ENCODE data around the gene MYL7.

Gene MYL7

DNA sequence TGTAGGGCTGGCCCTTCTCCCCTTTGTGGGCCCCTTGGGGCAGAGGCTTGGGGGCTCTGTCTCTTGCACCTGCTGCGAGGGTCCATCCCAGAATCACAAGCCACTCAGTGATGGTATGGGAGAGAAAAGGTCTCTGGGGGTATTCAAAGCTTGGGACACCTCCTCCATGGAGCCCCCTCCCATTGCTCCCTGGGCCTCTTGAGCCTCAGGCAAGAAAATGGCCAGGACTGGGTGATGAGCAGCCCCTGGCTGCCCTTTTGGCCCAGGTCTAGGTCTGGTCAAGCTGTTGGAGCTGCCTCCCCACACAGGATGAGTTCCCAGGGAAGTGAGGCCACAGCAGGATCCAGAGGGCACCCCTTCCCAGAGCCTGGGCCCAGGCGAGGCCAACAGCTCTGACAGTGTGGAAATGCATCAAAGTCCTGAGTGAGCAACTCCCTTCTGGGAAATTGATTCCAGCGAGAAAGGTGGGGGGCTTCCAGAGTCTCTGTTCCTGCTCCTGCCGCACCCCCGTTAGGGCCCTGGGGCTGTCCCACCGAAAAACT lies 3.4 kb upstream of the MYL7 start:
- Histone ChIP-seq H3K9ac (ENCODE audit: low read depth, low read length) (no peak overlapping the region), H3K27me3 (ENCODE audit: insufficient read depth, low read length, poor library complexity) (no peaks in the 10 kb centered on the region), H3K79me2 (ENCODE audit: insufficient read depth, low read length) (no peaks in the 10 kb centered on the region), H3K9me3 (ENCODE audit: insufficient read depth, low read length, severe bottlenecking) (no peaks in the 10 kb centered on the region), H4K20me1 (ENCODE audit: insufficient read depth, low read length) (no peaks in the 10 kb centered on the region), H3K4me2 (ENCODE audit: insufficient read depth, low read length) (no peak overlapping the region), H3K4me3 (ENCODE audit: low read depth in 1 of 2, low read length in 2 of 2) (no peak overlapping the region), H2AFZ (ENCODE audit: low read depth, low read length) (no peak overlapping the region), H3K4me1 (ENCODE audit: insufficient read depth, low read length) (no peaks in the 10 kb centered on the region), H3K27ac (ENCODE audit: low read length) (no peak overlapping the region), H3K36me3 (ENCODE audit: insufficient read depth, low read length) (no peaks in the 10 kb centered on the region)
- TF ChIP-seq, protein P1, sequence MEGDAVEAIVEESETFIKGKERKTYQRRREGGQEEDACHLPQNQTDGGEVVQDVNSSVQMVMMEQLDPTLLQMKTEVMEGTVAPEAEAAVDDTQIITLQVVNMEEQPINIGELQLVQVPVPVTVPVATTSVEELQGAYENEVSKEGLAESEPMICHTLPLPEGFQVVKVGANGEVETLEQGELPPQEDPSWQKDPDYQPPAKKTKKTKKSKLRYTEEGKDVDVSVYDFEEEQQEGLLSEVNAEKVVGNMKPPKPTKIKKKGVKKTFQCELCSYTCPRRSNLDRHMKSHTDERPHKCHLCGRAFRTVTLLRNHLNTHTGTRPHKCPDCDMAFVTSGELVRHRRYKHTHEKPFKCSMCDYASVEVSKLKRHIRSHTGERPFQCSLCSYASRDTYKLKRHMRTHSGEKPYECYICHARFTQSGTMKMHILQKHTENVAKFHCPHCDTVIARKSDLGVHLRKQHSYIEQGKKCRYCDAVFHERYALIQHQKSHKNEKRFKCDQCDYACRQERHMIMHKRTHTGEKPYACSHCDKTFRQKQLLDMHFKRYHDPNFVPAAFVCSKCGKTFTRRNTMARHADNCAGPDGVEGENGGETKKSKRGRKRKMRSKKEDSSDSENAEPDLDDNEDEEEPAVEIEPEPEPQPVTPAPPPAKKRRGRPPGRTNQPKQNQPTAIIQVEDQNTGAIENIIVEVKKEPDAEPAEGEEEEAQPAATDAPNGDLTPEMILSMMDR (IDR thresholded peaks at IDR 0.05; ENCODE audit: borderline replicate concordance, extremely low read depth, low read length, poor library complexity, severe bottlenecking): no peak
- TF ChIP-seq EZH2 (IDR thresholded peaks at IDR 0.05; ENCODE audit: borderline replicate concordance, low read depth, low read length, severe bottlenecking): no peak
- DNase-seq: no peak
- ATAC-seq (ENCODE audit: insufficient read depth, low read depth): no peak

DNA sequence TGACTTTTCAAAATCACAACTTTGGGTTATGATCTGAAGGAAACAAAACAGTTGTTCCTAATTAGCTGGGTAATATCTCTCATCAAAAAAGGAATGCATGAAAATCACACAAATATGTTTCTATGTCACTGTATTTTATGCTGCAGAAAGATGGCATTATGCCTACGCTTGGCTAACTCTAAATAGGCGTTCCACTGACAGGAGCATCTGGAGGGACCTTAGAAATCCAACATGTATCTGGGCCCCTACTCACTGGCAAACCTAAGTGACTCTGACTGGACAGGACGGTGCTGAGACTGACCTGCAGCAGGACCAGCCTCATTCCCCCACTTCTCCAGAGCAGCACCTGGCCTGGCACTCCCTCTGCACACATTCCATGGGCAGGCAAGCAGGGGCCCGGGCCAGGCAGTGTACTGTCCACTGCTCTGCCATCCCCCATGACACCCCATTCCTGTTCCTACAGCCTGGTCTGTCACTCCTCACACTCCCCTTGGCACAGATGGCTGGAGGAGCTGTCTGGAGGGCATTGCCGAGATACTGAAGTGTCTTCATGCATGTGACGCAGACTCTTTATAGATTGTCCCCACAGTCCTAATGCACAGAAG lies 2.6 kb upstream of the MYL7 start:
- no peaks in the 10 kb centered on the region for H3K79me2 ChIP-seq (ENCODE audit: insufficient read depth, low read length)
- TF ChIP-seq, protein P1 (IDR thresholded peaks at IDR 0.05; ENCODE audit: borderline replicate concordance, extremely low read depth, low read length, poor library complexity, severe bottlenecking): no peak
- no peak for TF ChIP-seq EZH2 (IDR thresholded peaks at IDR 0.05; ENCODE audit: borderline replicate concordance, low read depth, low read length, severe bottlenecking)
- no peaks in the 10 kb centered on the region for H3K36me3 ChIP-seq (ENCODE audit: insufficient read depth, low read length)
- H4K20me1 ChIP-seq (ENCODE audit: insufficient read depth, low read length): no peaks in the 10 kb centered on the region
- DNase-seq (no peak), ATAC-seq (ENCODE audit: insufficient read depth, low read depth) (no peak)
- H3K27me3 ChIP-seq (ENCODE audit: insufficient read depth, low read length, poor library complexity): no peaks in the 10 kb centered on the region
- no peak overlapping the region for H3K4me3 ChIP-seq (ENCODE audit: low read depth in 1 of 2, low read length in 2 of 2)
- H2AFZ ChIP-seq (ENCODE audit: low read depth, low read length): no peak overlapping the region
- H3K4me1 ChIP-seq (ENCODE audit: insufficient read depth, low read length): no peaks in the 10 kb centered on the region
- no peak overlapping the region for H3K4me2 ChIP-seq (ENCODE audit: insufficient read depth, low read length)
- no peak overlapping the region for H3K9ac ChIP-seq (ENCODE audit: low read depth, low read length)
- no peaks in the 10 kb centered on the region for H3K9me3 ChIP-seq (ENCODE audit: insufficient read depth, low read length, severe bottlenecking)
- H3K27ac ChIP-seq (ENCODE audit: low read length): no peak overlapping the region

DNA sequence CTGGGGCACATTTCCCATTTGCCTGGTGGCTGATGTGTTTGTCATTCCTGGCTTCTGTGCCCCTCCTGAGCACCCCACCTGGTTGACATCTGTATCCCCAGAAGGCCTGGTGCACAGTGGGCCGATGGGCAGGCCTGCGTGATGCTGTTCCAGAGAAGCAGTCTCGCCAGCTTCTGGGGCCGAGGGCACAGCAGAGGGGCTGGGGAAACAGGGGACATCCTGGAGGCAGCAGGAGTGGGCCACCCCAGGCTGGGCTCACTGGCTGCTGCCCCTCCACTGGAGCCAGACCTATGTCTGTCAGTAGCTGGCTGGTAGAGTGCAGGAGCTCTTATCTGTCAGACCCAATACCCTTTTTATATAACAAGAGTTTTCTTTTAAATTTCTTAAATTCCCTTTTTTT lies 896 bp upstream of the MYL7 start:
- no peaks in the 10 kb centered on the region for H3K79me2 ChIP-seq (ENCODE audit: insufficient read depth, low read length)
- H3K9me3 ChIP-seq (ENCODE audit: insufficient read depth, low read length, severe bottlenecking): no peaks in the 10 kb centered on the region
- ATAC-seq (ENCODE audit: insufficient read depth, low read depth) (0 out of 3 replicates have a peak, but pooled peaks have one; percentile 28), DNase-seq (no peak)
- H3K27ac ChIP-seq (ENCODE audit: low read length): no peak overlapping the region
- H3K27me3 ChIP-seq (ENCODE audit: insufficient read depth, low read length, poor library complexity): no peaks in the 10 kb centered on the region
- no peak overlapping the region for H3K4me2 ChIP-seq (ENCODE audit: insufficient read depth, low read length)
- no peak overlapping the region for H3K9ac ChIP-seq (ENCODE audit: low read depth, low read length)
- TF ChIP-seq EZH2 (IDR thresholded peaks at IDR 0.05; ENCODE audit: borderline replicate concordance, low read depth, low read length, severe bottlenecking): no peak
- TF ChIP-seq, protein P1 (IDR thresholded peaks at IDR 0.05; ENCODE audit: borderline replicate concordance, extremely low read depth, low read length, poor library complexity, severe bottlenecking): no peak
- no peaks in the 10 kb centered on the region for H4K20me1 ChIP-seq (ENCODE audit: insufficient read depth, low read length)
- H3K4me3 ChIP-seq (ENCODE audit: low read depth in 1 of 2, low read length in 2 of 2): no peak overlapping the region
- H3K4me1 ChIP-seq (ENCODE audit: insufficient read depth, low read length): no peaks in the 10 kb centered on the region
- no peaks in the 10 kb centered on the region for H3K36me3 ChIP-seq (ENCODE audit: insufficient read depth, low read length)
- H2AFZ ChIP-seq (ENCODE audit: low read depth, low read length): no peak overlapping the region
